Liver (tissue), 3 donors: Measurements from ENCODE around the gene ITFG1.
"Not testable (repeated sequence)": the region's sequence is repeated elsewhere in the genome, so short reads cannot be mapped to it uniquely, and the experiment has no call there.

Experiments
- CTCF ChIP-seq: fragments of 150-350 bp; IDR thresholded peaks from 2 replicates; pipeline ENCODE4 v1.5.1; 2017; ENCODE audit warnings: improper control_type of control experiment, low read depth, low read length; ENCODE audit not compliant: missing input control
- JUND ChIP-seq, 2 donors: IDR thresholded peaks; 2 replicates each; pipeline ENCODE4 v1.6.1; 2016; ENCODE audit warnings: antibody characterized with exemption in 2 of 2
- RAD21 ChIP-seq, 2 donors: IDR thresholded peaks; 2 replicates each; pipeline ENCODE4 v1.6.1; 2016; ENCODE audit warnings: antibody characterized with exemption in 2 of 2, mild to moderate bottlenecking in 2 of 2
- REST ChIP-seq: IDR thresholded peaks from 2 replicates; pipeline ENCODE4 v1.6.1; 2016; ENCODE audit warnings: antibody characterized with exemption, mild to moderate bottlenecking
- YY1 ChIP-seq: IDR thresholded peaks from 2 replicates; pipeline ENCODE4 v1.6.1; 2016; ENCODE audit warnings: antibody characterized with exemption, mild to moderate bottlenecking
- ZBTB33 ChIP-seq: IDR thresholded peaks from 2 replicates; pipeline ENCODE4 v1.6.1; 2016; ENCODE audit warnings: antibody characterized with exemption
- donor health status: healthy.
- donor health status: healthy.

GRCh38 chr16:47203433-47203832 is 257.4 kb downstream of the ITFG1 start:
- not testable (repeated sequence) for TF ChIP-seq CTCF; RAD21 (IDR thresholded peaks at IDR 0.05); YY1; ZBTB33; REST; JUND (IDR thresholded peaks at IDR 0.05)
